IMR-90 (cell line): ENCODE measurements around the gene FAU. TPM values are rescaled to one million over a fixed set of nuclear protein-coding genes. Genes with fewer than 3 reads are reported as not detected.

Experiments used
- ATAC-seq: fragments of 200-7000 bp; cut with Tn5 transposase; 2 replicates; pipeline ENCODE4 v1.9.1; 2020; ENCODE audit warnings: low read depth, mild to moderate bottlenecking, moderate library complexity
- BruUV-seq: library from RNA; stranded (reverse); fragments of 400-500 nt; replicated peaks from 2 replicates; lab custom pipeline; 2021; lab: Mats Ljungman, UMichigan
- CTCF ChIA-PET: fragments of 300-600 bp; formaldehyde crosslinking; extraction: SDS; loops from one replicate; lab custom pipeline; 2021; ENCODE audit warnings: antibody characterized with exemption; lab: Yijun Ruan, JAX
- POLR2A ChIA-PET: fragments of 300-600 bp; sonication (Branson Sonifier 250); formaldehyde crosslinking; loops from one replicate; lab custom pipeline; 2022; ENCODE audit warnings: antibody characterized with exemption; ENCODE audit not compliant: unreplicated experiment; lab: Charles Lee
- DNase-seq: peaks from one replicate; pipeline ENCODE4 v3.0.0; 2013
- H2AFZ ChIP-seq: replicated peaks from 2 replicates; pipeline ENCODE3; 2013; ENCODE audit warnings: low read length, mild to moderate bottlenecking; ENCODE audit not compliant: poor library complexity
- H2AK5ac ChIP-seq: 2 replicates; pipeline ENCODE4 v1.6.1; 2013; ENCODE audit warnings: low read depth, low read length, inconsistent platforms
- H2AK9ac ChIP-seq: replicated peaks from 2 replicates; pipeline ENCODE3; 2013; ENCODE audit warnings: mild to moderate bottlenecking, low read depth, low read length, moderate library complexity; ENCODE audit not compliant: poor library complexity
- H2BK120ac ChIP-seq: 2 replicates; pipeline ENCODE4 v1.6.1; 2013; ENCODE audit warnings: low read depth, low read length, inconsistent platforms
- H2BK15ac ChIP-seq: 3 replicates; pipeline ENCODE4 v1.6.1; 2013; ENCODE audit warnings: low read depth, low read length, inconsistent platforms
- H2BK20ac ChIP-seq: 2 replicates; pipeline ENCODE4 v1.6.1; 2013; ENCODE audit warnings: low read depth, mild to moderate bottlenecking, inconsistent platforms, low read length, moderate library complexity
- H2BK5ac ChIP-seq: 2 replicates; pipeline ENCODE4 v1.6.1; 2013; ENCODE audit warnings: mild to moderate bottlenecking, low read depth, low read length, inconsistent platforms; ENCODE audit not compliant: poor library complexity, severe bottlenecking
- H3K14ac ChIP-seq: replicated peaks from 2 replicates; pipeline ENCODE4 v1.6.1; 2013; ENCODE audit warnings: low read depth, low read length, inconsistent platforms
- H3K18ac ChIP-seq: 2 replicates; pipeline ENCODE4 v1.6.1; 2013; ENCODE audit warnings: low read depth, low read length, control low read depth
- H3K23ac ChIP-seq: 2 replicates; pipeline ENCODE4 v1.6.1; 2013; ENCODE audit warnings: low read depth, low read length, inconsistent platforms
- H3K27ac ChIP-seq: 2 replicates; pipeline ENCODE4 v1.5.1; 2013; ENCODE audit warnings: mild to moderate bottlenecking, control low read depth, low read length; ENCODE audit not compliant: insufficient read depth
- H3K27me3 ChIP-seq: 2 replicates; pipeline ENCODE4 v1.6.1; 2013; ENCODE audit warnings: low read length; ENCODE audit not compliant: control insufficient read depth, insufficient read depth
- H3K36me3 ChIP-seq: 2 replicates; pipeline ENCODE4 v1.6.1; 2013; ENCODE audit warnings: low read length, mixed read lengths; ENCODE audit not compliant: control insufficient read depth, insufficient read depth
- H3K4ac ChIP-seq: 2 replicates; pipeline ENCODE4 v1.6.1; 2013; ENCODE audit warnings: low read depth, low read length, inconsistent platforms
- H3K4me1 ChIP-seq: 2 replicates; pipeline ENCODE4 v1.6.1; 2013; ENCODE audit warnings: low read length, mixed read lengths; ENCODE audit not compliant: control insufficient read depth, insufficient read depth
- H3K4me2 ChIP-seq: 2 replicates; pipeline ENCODE4 v1.6.1; 2013; ENCODE audit warnings: low read depth, mild to moderate bottlenecking, control low read depth, low read length, moderate library complexity
- H3K4me3 ChIP-seq: 2 replicates; pipeline ENCODE4 v1.5.1; 2013; ENCODE audit warnings: low read depth, mild to moderate bottlenecking, control low read depth, low read length, moderate library complexity; ENCODE audit not compliant: insufficient read depth
- H3K56ac ChIP-seq: 2 replicates; pipeline ENCODE4 v1.6.1; 2013; ENCODE audit warnings: low read length, inconsistent platforms; ENCODE audit not compliant: insufficient read depth; ENCODE audit errors: extremely low read depth
- H3K79me1 ChIP-seq, 2 experiments: 2 replicates each; pipeline ENCODE4 v1.6.1; 2013; ENCODE audit warnings: low read length in 2 of 2, inconsistent platforms in 1 of 2, low read depth in 1 of 2
- H3K9ac ChIP-seq: 2 replicates; pipeline ENCODE4 v1.6.1; 2013; ENCODE audit warnings: low read depth, low read length, control low read depth
- H3K9me1 ChIP-seq: 2 replicates; pipeline ENCODE4 v1.6.1; 2013; ENCODE audit warnings: low read length, inconsistent platforms; ENCODE audit not compliant: insufficient read depth
- H3K9me3 ChIP-seq: 2 replicates; pipeline ENCODE4 v1.6.1; 2013; ENCODE audit warnings: low read length; ENCODE audit not compliant: control insufficient read depth, insufficient read depth
- H4K20me1 ChIP-seq: 2 replicates; pipeline ENCODE4 v1.6.1; 2013; ENCODE audit warnings: low read length, inconsistent platforms; ENCODE audit not compliant: insufficient read depth
- H4K5ac ChIP-seq: 2 replicates; pipeline ENCODE4 v1.6.1; 2013; ENCODE audit warnings: mild to moderate bottlenecking, low read depth, low read length, control low read depth
- H4K8ac ChIP-seq, 2 experiments: 2 replicates each; pipeline ENCODE4 v1.6.1; 2013; ENCODE audit warnings: low read depth in 2 of 2, low read length in 2 of 2, control low read depth in 1 of 2, inconsistent platforms in 1 of 2
- H4K91ac ChIP-seq: 2 replicates; pipeline ENCODE4 v1.6.1; 2013; ENCODE audit warnings: low read depth, low read length, inconsistent platforms; ENCODE audit not compliant: insufficient read depth
- CEBPB ChIP-seq: IDR thresholded peaks from 2 replicates; pipeline ENCODE4 v1.6.1; 2012; ENCODE audit warnings: low read depth, low read length, improper control_type of control experiment
- CHD1 ChIP-seq: IDR thresholded peaks from 2 replicates; pipeline ENCODE4 v1.6.1; 2012; ENCODE audit warnings: low read depth, low read length, improper control_type of control experiment
- FOS ChIP-seq: fragments of 150-350 bp; IDR thresholded peaks from 2 replicates; pipeline ENCODE4 v1.6.1; 2016; ENCODE audit warnings: low read depth, low read length
- MAFK ChIP-seq: IDR thresholded peaks from 2 replicates; pipeline ENCODE4 v1.6.1; 2012; ENCODE audit warnings: low read depth, low read length, improper control_type of control experiment
- MAZ ChIP-seq: IDR thresholded peaks from 2 replicates; pipeline ENCODE4 v1.6.1; 2012; ENCODE audit warnings: low read depth, mild to moderate bottlenecking, low read length, improper control_type of control experiment, moderate library complexity, borderline replicate concordance
- MXI1 ChIP-seq: IDR thresholded peaks from 2 replicates; pipeline ENCODE4 v1.6.1; 2012; ENCODE audit warnings: low read depth, mild to moderate bottlenecking, low read length, moderate library complexity, borderline replicate concordance
- NFE2L2 ChIP-seq: fragments of 150-350 bp; IDR thresholded peaks from 2 replicates; pipeline ENCODE4 v1.6.1; 2016; ENCODE audit warnings: low read depth, mild to moderate bottlenecking, low read length
- POLR2A ChIP-seq: IDR thresholded peaks from 2 replicates; pipeline ENCODE4 v1.6.1; 2012; ENCODE audit warnings: mild to moderate bottlenecking, low read depth, low read length
- RAD21 ChIP-seq: IDR thresholded peaks from 2 replicates; pipeline ENCODE4 v1.6.1; 2012; ENCODE audit warnings: low read length, improper control_type of control experiment
- RCOR1 ChIP-seq: IDR thresholded peaks from 2 replicates; pipeline ENCODE4 v1.6.1; 2012; ENCODE audit warnings: mild to moderate bottlenecking, low read length, improper control_type of control experiment; ENCODE audit not compliant: insufficient replicate concordance
- RFX5 ChIP-seq: IDR thresholded peaks from 2 replicates; pipeline ENCODE4 v1.8.0; 2012; ENCODE audit warnings: low read depth, mild to moderate bottlenecking, low read length, moderate library complexity
- SMC3 ChIP-seq: fragments of 150-350 bp; IDR thresholded peaks from 2 replicates; pipeline ENCODE4 v1.6.1; 2016; ENCODE audit warnings: low read depth, mild to moderate bottlenecking, antibody characterized with exemption, low read length, moderate library complexity
- USF2 ChIP-seq: fragments of 150-350 bp; IDR thresholded peaks from 2 replicates; pipeline ENCODE4 v1.6.1; 2017; ENCODE audit warnings: mild to moderate bottlenecking, antibody characterized with exemption, low read length, low read depth
- WGBS, 2 experiments: methylation state at CpG; one replicate each; pipeline versions ENCODE4 v1.1.5 to v1.1.7; 2013; ENCODE audit warnings: missing lambda C conversion rate in 2 of 2; ENCODE audit not compliant: insufficient read length in 1 of 2; ENCODE audit errors: extremely low coverage in 2 of 2; 5-methylcytosine and 5-hydroxymethylcytosine counted together
- dilution Hi-C: fragments of 300-500 bp; cut with HindIII; formaldehyde crosslinking; loops from one replicate; pipeline ENCODE4 v1.14.3; 2018; ENCODE audit warnings: low sequenced_read_pairs; ENCODE audit not compliant: unreplicated experiment
- in situ Hi-C: fragments of 300-500 bp; cut with MboI; formaldehyde crosslinking; loops from 3 replicates; pipeline ENCODE4 v1.14.3; 2019; ENCODE audit warnings: low sequenced_read_pairs, inconsistent platforms, mixed read lengths
- intact Hi-C: fragments of 100-400 bp; cut with micrococcal nuclease; formaldehyde crosslinking; loops from 2 replicates; pipeline ENCODE4 v1.10.0; 2022
- polyA plus RNA-seq, 3 experiments: library from polyadenylated mRNA; depleted of rRNA; stranded (reverse); fragments of >200 nt; gene quantifications; 2 replicates each; pipeline ENCODE4 v1.2.3, GENCODE V29; 2012; ENCODE audit warnings: low replicate concordance in 1 of 3
- total RNA-seq: library from RNA; depleted of rRNA; stranded (reverse); fragments of >200 nt; gene quantifications from 2 replicates; pipeline ENCODE4 v1.2.3, GENCODE V29; 2012
- TF ChIP-seq, protein P1 (sequence below): conservative IDR thresholded peaks from 2 replicates; pipeline ENCODE4 v1.5.1; 2012; ENCODE audit warnings: mild to moderate bottlenecking, low read depth, low read length, improper control_type of control experiment

FAU gene
- total and polyA plus RNA-seq, 2 of the 4 experiments (the other 2 are of a cell fraction): 189 to 652 TPM

DNA sequence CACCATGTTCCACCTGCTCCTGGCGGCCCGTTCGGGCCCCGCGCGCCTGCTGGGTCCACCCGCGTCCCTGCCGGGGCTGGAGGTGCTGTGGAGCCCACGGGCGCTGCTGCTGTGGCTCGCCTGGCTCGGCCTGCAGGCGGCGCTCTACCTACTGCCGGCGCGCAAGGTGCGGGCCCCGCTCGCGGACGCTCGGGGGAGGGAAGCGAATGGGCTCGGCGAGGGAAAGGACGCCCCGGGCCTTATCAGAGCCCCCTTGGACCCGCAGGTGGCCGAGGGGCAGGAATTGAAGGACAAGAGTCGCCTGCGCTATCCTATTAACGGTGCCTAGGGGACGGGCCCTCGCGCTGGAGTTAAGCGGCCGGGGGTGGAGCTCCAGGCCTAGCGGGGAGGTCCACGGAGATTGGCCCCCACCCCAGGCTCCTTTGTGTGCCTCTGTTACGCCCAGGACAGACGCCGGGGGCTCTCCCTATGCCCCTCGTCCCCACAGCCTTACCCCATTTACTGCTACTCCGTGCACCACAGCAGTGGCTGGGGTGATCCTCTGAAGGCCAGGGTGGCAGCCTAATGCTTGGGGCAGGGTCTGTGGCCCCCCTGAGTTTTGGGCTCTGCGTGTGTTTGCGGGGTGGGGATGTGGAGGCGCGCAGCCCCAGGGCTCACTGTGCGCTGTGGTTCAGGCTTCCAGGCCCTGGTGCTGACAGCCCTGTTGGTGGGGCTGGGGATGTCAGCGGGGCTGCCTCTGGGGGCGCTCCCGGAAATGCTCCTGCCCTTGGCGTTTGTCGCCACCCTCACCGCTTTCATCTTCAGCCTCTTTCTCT, 9.2 kb downstream of the FAU start:
- intact Hi-C loops: loop anchor here (5.0 kb wide), 1 partner anchor 140 kb away; no protein-coding TSS in a partner anchor
- dilution Hi-C loops: no loop called here
- Histone ChIP-seq H3K9ac (peak overlapping the region; percentile 16; the same call in 1 of the 2 replicates), H3K79me1 (peaks cover 0 to 29% of the 10 kb centered on the region in 2 experiments), H3K14ac (0 out of 2 replicates have a peak overlapping the region, but pooled peaks have one; percentile 45), H4K5ac (peak overlapping the region; percentile 72), H3K9me1 (0 out of 2 replicates have a peak, but pooled peaks cover 2% of the 10 kb centered on the region), H2AK9ac (peak overlapping the region; percentile 92), H3K4me1 (peaks cover 20% of the 10 kb centered on the region), H4K91ac (no peak overlapping the region; the same call in 1 of the 2 replicates), H3K4ac (peak overlapping the region; percentile 62), H2BK120ac (no peak overlapping the region), H4K8ac (peak overlapping the region; percentile 5 to 88; a peak in 3 of 4 replicates), H3K27me3 (no peaks in the 10 kb centered on the region), H3K36me3 (peaks cover 9% of the 10 kb centered on the region), H2AK5ac (peak overlapping the region; percentile 13; the same call in 1 of the 2 replicates), H3K9me3 (no peaks in the 10 kb centered on the region), H3K4me2 (peak overlapping the region; percentile 88), H4K20me1 (peaks cover 11% of the 10 kb centered on the region; the same call in 1 of the 2 replicates), H3K23ac (no peak overlapping the region), H2BK5ac (no peak overlapping the region), H2AFZ (peak overlapping the region; percentile 95), H3K56ac (no peak overlapping the region), H2BK20ac (no peak overlapping the region), H3K4me3 (peak overlapping the region; percentile 43), H2BK15ac (no peak overlapping the region), H3K27ac (no peak overlapping the region), H3K18ac (no peak overlapping the region)
- no TSS peak for BruUV-seq
- 4% methylated on average over 34 of the region's 57 CpGs; no CpG with 5 or more reads in 1 of the 2 experiments for WGBS, 2 experiments
- POLR2A ChIA-PET: no interaction called here
- in situ Hi-C loops: no loop called here
- CTCF ChIA-PET: interaction anchor here (1.0 to 3.5 kb wide), 2 partner anchors 14 to 72 kb away, joined by 3 to 15 read pairs; partner anchors contain the start of gene SAC3D1
- DNase-seq (peak; percentile 27), ATAC-seq (peak; percentile 44)
- TF ChIP-seq RCOR1 (no peak), MAZ (peak; percentile 24; the same call in 1 of the 2 replicates), RAD21 (peak; percentile 16; the same call in 1 of the 2 replicates), POLR2A (no peak), MXI1 (no peak), FOS (no peak), SMC3 (no peak), CEBPB (no peak), NFE2L2 (no peak), MAFK (no peak), CHD1 (no peak), RFX5 (no peak), USF2 (no peak)
- TF ChIP-seq, protein P1, sequence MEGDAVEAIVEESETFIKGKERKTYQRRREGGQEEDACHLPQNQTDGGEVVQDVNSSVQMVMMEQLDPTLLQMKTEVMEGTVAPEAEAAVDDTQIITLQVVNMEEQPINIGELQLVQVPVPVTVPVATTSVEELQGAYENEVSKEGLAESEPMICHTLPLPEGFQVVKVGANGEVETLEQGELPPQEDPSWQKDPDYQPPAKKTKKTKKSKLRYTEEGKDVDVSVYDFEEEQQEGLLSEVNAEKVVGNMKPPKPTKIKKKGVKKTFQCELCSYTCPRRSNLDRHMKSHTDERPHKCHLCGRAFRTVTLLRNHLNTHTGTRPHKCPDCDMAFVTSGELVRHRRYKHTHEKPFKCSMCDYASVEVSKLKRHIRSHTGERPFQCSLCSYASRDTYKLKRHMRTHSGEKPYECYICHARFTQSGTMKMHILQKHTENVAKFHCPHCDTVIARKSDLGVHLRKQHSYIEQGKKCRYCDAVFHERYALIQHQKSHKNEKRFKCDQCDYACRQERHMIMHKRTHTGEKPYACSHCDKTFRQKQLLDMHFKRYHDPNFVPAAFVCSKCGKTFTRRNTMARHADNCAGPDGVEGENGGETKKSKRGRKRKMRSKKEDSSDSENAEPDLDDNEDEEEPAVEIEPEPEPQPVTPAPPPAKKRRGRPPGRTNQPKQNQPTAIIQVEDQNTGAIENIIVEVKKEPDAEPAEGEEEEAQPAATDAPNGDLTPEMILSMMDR: peak; percentile 70
